Type B pancreatic cell (in vitro differentiated cells): ENCODE measurements around the gene ZCCHC10. TPM values are rescaled to one million over a fixed set of nuclear protein-coding genes. Genes with fewer than 3 reads are reported as not detected.
A peak's percentile ranks its signal among the peaks of the same experiment; 100 is the strongest.

Experiments
- DNase-seq: peaks from one replicate; pipeline ENCODE4 v3.0.0; 2021; ENCODE audit warnings: mixed read lengths; ENCODE audit not compliant: unreplicated experiment; ENCODE audit errors: extremely low spot score
- H3K27ac Mint-ChIP-seq: 2 replicates; pipeline ENCODE4 v1.8.0; 2021; ENCODE audit warnings: mild to moderate bottlenecking, mixed read lengths
- H3K27me3 Mint-ChIP-seq: 2 replicates; pipeline ENCODE4 v1.8.0; 2021; ENCODE audit warnings: mixed read lengths
- H3K36me3 Mint-ChIP-seq: 2 replicates; pipeline ENCODE4 v1.8.0; 2021; ENCODE audit warnings: mixed read lengths
- H3K4me1 Mint-ChIP-seq: one replicate; pipeline ENCODE4 v1.8.0; 2021; ENCODE audit warnings: mixed read lengths; ENCODE audit not compliant: unreplicated experiment
- H3K4me3 Mint-ChIP-seq: 2 replicates; pipeline ENCODE4 v1.8.0; 2021; ENCODE audit warnings: mild to moderate bottlenecking, mixed read lengths
- H3K9me3 Mint-ChIP-seq: 2 replicates; pipeline ENCODE4 v1.8.0; 2021; ENCODE audit warnings: mixed read lengths
- total RNA-seq: library from RNA; stranded (reverse); gene quantifications from 2 replicates; pipeline ENCODE4 v1.2.1, GENCODE V29; 2021; ENCODE audit warnings: low replicate concordance
- TF ChIP-seq, protein P1 (sequence below): fragments of 200-600 bp; sonication (generic); conservative IDR thresholded peaks from 2 replicates; pipeline ENCODE4 v1.5.0; 2021; ENCODE audit warnings: antibody characterized with exemption, mild to moderate bottlenecking

ZCCHC10 gene
- total RNA-seq, 1 donor from 2014 or later = 22.1 TPM

DNA sequence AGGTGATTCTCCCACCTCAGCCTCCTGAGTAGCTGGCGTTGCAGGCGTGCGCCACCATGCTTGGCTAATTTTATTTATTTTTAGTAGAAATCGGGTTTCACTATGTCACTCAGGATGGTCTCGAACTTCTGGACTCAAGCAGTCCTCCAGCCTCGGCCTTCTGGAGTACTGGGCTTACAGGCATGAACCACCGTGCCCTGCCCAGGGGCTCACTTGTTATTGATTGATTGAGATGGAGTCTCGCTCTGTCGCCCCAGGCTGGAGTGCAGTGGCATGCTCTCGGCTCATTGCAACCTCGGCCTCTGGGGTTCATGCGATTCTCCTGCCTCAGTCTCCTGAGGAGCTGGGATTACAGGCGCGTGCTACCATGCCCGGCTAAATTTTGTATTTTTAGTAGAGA is 27.1 kb upstream of the ZCCHC10 start:
- TF ChIP-seq, protein P1, sequence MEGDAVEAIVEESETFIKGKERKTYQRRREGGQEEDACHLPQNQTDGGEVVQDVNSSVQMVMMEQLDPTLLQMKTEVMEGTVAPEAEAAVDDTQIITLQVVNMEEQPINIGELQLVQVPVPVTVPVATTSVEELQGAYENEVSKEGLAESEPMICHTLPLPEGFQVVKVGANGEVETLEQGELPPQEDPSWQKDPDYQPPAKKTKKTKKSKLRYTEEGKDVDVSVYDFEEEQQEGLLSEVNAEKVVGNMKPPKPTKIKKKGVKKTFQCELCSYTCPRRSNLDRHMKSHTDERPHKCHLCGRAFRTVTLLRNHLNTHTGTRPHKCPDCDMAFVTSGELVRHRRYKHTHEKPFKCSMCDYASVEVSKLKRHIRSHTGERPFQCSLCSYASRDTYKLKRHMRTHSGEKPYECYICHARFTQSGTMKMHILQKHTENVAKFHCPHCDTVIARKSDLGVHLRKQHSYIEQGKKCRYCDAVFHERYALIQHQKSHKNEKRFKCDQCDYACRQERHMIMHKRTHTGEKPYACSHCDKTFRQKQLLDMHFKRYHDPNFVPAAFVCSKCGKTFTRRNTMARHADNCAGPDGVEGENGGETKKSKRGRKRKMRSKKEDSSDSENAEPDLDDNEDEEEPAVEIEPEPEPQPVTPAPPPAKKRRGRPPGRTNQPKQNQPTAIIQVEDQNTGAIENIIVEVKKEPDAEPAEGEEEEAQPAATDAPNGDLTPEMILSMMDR = no peak
- H3K4me1 Mint-ChIP-seq = peaks cover 36% of the 10 kb centered on the region
- H3K4me3 Mint-ChIP-seq = peak overlapping the region; percentile 91
- peak overlapping the region; percentile 99 for H3K27ac Mint-ChIP-seq
- H3K9me3 Mint-ChIP-seq = no peaks in the 10 kb centered on the region
- peaks cover 11% of the 10 kb centered on the region for H3K36me3 Mint-ChIP-seq
- no peaks in the 10 kb centered on the region for H3K27me3 Mint-ChIP-seq
- DNase-seq = no peak

GRCh38 chr5:133052317-133053175 is 26.2 kb upstream of the ZCCHC10 start:
- DNase-seq = peak; percentile 73
- TF ChIP-seq, protein P1 = no peak
- Mint-ChIP-seq H3K36me3 (peaks cover 6% of the 10 kb centered on the region), H3K27me3 (no peaks in the 10 kb centered on the region), H3K27ac (peak overlapping the region; percentile 99), H3K4me3 (peak overlapping the region; percentile 91), H3K9me3 (no peaks in the 10 kb centered on the region), H3K4me1 (peaks cover 36% of the 10 kb centered on the region)

- H3K4me3 Mint-ChIP-seq = peak within 1 kb of the TSS; percentile 91
- no peaks in the 10 kb centered on the region for H3K9me3 Mint-ChIP-seq
- H3K4me1 Mint-ChIP-seq = peaks cover 36% of the 10 kb centered on the region
- peak; percentile 97 for DNase-seq
- H3K36me3 Mint-ChIP-seq = peaks cover 6% of the 10 kb centered on the region
- TF ChIP-seq, protein P1 = no peak
- H3K27ac Mint-ChIP-seq = peak within 1 kb of the TSS; percentile 99
- H3K27me3 Mint-ChIP-seq = no peaks in the 10 kb centered on the region
Observed at GRCh38 chr5:133051542-133052316, 25.4 kb upstream of the ZCCHC10 start, which contains the start of gene HSPA4. TSS of gene HSPA4 (plus strand) at chr5:133052013. CDS start at chr5:133052251, 238 bp downstream.

DNA sequence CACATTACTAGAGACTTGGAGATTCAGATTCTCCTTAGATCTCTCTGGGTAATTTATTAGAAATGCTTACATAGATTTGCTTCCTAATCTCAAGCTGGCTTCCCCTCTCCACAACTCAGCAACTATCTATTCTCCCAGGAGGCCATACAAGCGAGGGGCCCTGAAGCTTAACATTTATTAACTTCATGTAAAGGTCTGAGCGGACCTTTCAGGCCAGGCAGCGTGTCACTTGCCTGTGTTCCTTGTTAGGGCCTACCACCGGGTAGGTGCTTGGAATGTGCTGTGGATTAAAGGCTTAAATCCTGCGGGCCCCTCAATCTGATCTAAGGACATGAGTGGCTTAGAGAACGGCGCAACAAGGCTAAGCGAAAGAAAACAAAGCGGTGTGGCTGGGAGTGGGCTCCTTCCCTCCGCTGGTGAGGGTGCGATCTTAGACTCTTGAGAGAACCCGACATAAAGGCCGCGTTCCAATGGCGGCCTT is 24.8 kb upstream of the ZCCHC10 start:
- H3K27me3 Mint-ChIP-seq = no peaks in the 10 kb centered on the region
- H3K27ac Mint-ChIP-seq = peak overlapping the region; percentile 99
- TF ChIP-seq, protein P1 = peak; percentile 38
- peaks cover 6% of the 10 kb centered on the region for H3K36me3 Mint-ChIP-seq
- peaks cover 36% of the 10 kb centered on the region for H3K4me1 Mint-ChIP-seq
- DNase-seq = no peak
- H3K4me3 Mint-ChIP-seq = peak overlapping the region; percentile 91
- no peaks in the 10 kb centered on the region for H3K9me3 Mint-ChIP-seq

DNA sequence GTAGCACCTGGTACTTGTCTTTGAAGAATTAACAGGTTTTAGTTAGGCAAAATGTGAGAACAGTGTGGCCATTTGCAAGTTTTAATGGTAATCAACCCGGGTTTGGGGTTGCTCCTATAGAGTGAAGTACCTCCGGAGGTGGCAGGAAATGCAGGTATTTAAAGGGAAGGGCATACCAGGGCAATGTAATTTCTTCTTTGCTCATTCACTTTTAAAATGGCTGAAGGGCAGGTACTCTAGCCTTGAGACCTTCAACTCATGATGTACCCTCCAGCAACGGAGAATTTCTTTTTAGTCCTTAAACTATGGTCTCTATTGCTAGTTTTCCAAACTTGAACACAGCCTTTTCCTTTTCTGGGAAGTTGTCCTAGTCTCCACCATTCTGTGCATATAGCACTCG is 24.2 kb upstream of the ZCCHC10 start:
- DNase-seq = no peak
- H3K4me1 Mint-ChIP-seq = peaks cover 36% of the 10 kb centered on the region
- no peaks in the 10 kb centered on the region for H3K27me3 Mint-ChIP-seq
- H3K4me3 Mint-ChIP-seq = peak overlapping the region; percentile 91
- TF ChIP-seq, protein P1 = no peak
- H3K36me3 Mint-ChIP-seq = peaks cover 6% of the 10 kb centered on the region
- no peaks in the 10 kb centered on the region for H3K9me3 Mint-ChIP-seq
- H3K27ac Mint-ChIP-seq = peak overlapping the region; percentile 99
